HFF-Myc (cell line): ENCODE data around the gene DNAH7.

Source experiments
- DNase-seq: peaks from one replicate; pipeline ENCODE4 v3.0.0-alpha.2; 2011; ENCODE audit warnings: low read depth; ENCODE audit errors: extremely low read depth
- H3K4me3 ChIP-seq: replicated peaks from 2 replicates; pipeline ENCODE4 v1.5.1; 2011; ENCODE audit warnings: low read depth, mild to moderate bottlenecking, control low read depth, low read length
- TF ChIP-seq, protein P1 (sequence below): IDR thresholded peaks from 2 replicates; pipeline ENCODE4 v1.5.1; 2012; ENCODE audit warnings: mild to moderate bottlenecking, low read depth, low read length, control low read depth; ENCODE audit errors: missing control alignments

DNAH7 gene

GRCh38 chr2:195993623-195994022 is 75.0 kb downstream of the DNAH7 start:
- no peak for DNase-seq
- H3K4me3 ChIP-seq = no peak overlapping the region
- TF ChIP-seq, protein P1, sequence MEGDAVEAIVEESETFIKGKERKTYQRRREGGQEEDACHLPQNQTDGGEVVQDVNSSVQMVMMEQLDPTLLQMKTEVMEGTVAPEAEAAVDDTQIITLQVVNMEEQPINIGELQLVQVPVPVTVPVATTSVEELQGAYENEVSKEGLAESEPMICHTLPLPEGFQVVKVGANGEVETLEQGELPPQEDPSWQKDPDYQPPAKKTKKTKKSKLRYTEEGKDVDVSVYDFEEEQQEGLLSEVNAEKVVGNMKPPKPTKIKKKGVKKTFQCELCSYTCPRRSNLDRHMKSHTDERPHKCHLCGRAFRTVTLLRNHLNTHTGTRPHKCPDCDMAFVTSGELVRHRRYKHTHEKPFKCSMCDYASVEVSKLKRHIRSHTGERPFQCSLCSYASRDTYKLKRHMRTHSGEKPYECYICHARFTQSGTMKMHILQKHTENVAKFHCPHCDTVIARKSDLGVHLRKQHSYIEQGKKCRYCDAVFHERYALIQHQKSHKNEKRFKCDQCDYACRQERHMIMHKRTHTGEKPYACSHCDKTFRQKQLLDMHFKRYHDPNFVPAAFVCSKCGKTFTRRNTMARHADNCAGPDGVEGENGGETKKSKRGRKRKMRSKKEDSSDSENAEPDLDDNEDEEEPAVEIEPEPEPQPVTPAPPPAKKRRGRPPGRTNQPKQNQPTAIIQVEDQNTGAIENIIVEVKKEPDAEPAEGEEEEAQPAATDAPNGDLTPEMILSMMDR = no peak

DNA sequence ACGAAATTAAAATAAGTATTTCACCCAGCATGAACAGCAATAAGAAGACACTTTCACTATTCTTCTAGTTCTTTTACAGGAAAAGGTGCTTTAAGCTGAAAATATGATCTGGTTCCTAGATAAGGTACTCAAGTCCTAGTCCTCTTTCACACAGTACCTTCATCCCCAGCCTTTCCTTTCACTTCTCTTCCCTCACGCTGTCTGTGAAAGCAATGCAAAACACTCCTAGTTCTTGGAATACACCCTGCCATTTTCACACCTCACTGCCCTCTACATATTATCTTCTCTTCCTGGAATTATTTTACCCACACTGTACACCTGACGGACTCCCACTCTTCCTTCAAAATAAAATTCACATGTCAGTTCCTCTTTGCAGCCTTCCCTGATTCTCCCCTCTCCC is 82.9 kb downstream of the DNAH7 start:
- no peak for DNase-seq
- no peak overlapping the region for H3K4me3 ChIP-seq
- TF ChIP-seq, protein P1 = no peak

- TF ChIP-seq, protein P1 = no peak
- H3K4me3 ChIP-seq = no peak overlapping the region
- no peak for DNase-seq
Observed at GRCh38 chr2:195984923-195985726, 83.5 kb downstream of the DNAH7 start.

GRCh38 chr2:195967336-195967735 is 101.3 kb downstream of the DNAH7 start:
- no peak overlapping the region for H3K4me3 ChIP-seq
- DNase-seq = no peak
- TF ChIP-seq, protein P1 = no peak

DNA sequence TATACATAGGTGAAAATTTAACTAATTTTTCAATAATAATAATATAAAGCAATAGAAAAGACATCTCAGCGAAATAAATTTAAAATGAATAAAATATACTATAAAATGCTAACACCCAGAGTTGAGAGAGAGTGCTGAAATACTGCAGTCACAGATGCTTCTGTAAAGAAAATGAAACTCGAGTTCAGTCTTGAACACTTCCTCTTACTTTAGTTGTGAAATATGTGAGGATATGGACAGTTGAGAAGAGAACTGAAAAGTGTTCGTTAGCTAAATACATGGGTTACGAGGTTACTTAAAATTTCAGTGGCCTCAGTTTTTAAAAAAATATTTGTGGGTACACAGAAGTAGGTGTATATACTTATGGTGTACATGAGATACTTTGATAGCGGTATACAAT is 106.8 kb downstream of the DNAH7 start:
- no peak for DNase-seq
- no peak overlapping the region for H3K4me3 ChIP-seq
- TF ChIP-seq, protein P1 = no peak

DNA sequence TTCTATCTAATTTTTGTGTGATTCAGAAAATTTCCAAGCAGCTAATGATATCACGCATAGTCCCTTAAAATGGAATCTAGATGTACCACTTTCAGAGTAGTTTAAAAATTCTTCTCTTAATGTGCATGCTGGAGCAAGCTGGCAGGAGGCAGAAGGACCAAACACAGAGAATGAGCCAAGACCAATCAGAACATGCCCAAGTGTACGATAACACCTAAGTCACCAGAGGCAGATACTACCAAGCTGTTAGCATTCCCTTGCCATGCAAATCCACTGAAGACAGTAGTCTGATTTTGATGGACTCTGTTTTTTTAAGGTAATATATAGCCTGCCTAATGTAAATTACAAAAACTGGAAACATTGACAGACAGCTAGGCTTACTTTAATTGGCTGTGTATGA is 109.3 kb downstream of the DNAH7 start:
- no peak for DNase-seq
- TF ChIP-seq, protein P1 = no peak
- no peak overlapping the region for H3K4me3 ChIP-seq
